Activated T-cell treated with anti-CD3 and anti-CD28 coated beads, Interleukin-2, amount 50 U/mL, for 48 hours (primary cell): ENCODE results near the gene S100A14.
"Not testable (repeated sequence)": the region's sequence is repeated elsewhere in the genome, so short reads cannot be mapped to it uniquely, and the experiment has no call there.

Source experiments
- DNase-seq, 2 experiments: peaks; one replicate each; pipeline ENCODE4 v3.0.0-alpha.2; 2020

S100A14 gene

DNA sequence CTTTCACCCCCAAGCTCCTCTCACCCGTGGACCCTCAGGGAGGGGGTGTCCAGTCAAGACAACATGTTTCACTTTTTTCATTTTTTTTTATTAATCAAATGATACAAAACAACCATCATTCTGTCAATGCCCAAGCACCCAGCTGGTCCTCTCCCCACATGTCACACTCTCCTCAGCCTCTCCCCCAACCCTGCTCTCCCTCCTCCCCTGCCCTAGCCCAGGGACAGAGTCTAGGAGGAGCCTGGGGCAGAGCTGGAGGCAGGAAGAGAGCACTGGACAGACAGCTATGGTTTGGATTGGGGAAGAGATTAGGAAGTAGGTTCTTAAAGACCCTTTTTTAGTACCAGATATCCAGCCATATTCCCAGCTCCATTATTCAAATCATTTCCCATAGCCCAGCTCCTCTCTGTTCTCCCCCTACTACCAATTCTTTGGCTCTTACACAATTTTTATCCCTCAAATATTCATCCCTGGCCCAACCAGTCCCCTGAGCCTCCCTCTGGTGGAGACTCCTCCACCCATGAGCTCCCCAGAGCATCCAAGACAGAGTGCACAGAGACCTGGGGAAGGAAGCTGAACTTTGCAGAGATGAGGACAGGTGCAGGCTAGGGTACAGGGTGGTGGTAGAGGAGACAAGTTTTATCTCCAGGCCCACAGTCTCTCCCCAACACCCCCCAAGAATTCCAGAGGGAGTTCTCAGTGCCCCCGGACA lies 1.8 kb downstream of the S100A14 start:
- no peak for DNase-seq

DNA sequence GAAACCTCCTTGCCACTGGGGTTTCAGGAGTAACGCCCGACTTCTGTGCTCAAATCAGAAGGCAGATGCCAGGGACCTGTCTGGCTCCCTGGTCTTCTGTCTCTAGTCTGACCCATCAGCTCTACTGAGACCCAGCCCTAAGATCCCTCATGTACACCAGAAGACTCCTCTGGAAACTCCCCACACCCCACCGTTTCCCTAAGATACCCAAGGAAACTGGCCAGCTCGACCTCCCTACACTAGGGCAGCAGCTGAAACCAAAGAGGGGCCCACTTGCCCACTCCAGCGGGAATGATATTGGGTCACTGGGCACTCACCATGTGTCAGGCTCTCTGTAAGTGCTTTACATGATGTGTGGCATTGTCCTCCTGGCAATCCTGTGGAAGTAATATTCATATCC lies 2.7 kb downstream of the S100A14 start:
- DNase-seq, result no peak

DNA sequence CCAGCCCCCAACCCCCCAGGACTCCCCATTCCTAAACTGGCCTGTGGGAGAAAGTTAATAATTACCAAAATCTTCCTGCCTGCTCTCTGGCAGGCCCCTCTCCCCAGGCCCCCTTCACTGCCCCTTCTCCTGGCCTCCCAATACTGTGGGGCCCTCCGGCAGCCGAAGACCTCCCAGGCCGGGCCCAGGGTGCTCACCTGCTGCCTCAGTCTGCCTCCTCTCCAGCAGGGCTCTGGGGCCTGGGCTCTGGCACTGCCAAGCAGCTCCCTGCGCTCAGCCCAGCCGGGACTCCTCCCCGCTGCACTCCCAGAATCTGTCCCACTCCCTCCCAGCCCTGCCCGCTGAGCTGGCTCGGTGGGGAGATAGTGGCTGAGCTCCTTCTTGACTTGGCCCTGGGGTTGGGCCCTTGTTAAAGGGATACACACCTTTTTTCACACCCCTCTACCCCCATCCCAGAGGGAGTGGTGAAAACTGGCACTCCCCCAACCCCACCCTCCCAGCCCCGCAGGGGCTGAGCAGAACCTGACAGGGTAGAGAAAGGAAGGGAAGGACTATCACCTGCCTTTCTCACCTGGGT lies 3.3 kb downstream of the S100A14 start, which contains the start of gene S100A16:
TSS of gene S100A16 (minus strand) at position 383 of the 577 bp plus-strand sequence. CDS start 4,986 bp downstream, outside the sequence.
- DNase-seq, result no peak

DNA sequence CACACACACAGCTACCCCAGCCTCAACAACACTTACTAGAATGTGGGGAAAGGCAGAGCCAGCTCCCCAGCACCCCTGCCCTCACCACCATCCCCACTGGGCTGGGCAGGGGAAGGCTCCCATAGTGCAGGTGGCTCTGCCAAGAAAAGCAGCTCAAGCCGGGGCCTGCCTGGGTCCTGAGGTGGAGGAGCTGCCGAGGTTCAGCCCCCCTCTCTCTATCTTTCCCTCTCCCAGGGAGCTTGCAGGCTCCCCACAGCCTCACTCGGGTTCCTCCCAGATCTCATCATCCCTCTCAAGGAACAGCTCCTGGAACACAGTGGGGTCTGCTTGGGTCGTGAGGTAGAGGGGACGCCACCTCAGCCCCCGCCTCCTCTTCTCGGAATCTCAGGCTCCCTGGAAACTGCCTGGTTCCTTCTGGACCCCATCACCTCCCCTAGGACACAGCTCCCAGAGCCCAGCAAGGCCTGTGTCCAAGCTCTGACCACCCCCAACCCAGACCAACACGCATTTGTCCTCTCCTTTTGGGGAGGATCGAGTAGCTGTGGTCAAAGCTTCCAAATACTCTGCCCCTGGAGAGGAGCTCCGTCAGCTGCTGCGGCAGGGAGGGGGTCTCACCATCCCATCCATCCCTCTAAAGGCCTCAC lies 3.9 kb downstream of the S100A14 start:
- DNase-seq, result no peak

DNA sequence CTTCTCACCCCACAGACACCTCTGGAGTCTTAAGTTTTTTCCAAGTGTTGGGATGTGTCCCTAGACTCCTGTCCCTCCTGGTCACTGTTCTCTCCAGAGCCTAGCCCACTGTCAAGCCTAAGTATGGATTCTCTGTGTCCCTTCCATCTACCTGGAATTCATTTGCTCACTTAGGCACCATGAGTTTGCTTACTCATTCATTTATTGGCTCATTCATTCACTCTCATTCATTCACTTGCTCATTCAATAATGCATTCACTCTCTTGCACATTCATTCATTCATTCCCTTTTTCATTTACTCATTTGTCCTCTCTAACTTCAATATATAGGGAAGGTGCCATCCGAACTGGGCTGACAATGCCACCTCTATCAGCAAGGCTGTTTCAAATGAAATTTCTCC lies 4.8 kb downstream of the S100A14 start:
- DNase-seq, result no peak

DNA sequence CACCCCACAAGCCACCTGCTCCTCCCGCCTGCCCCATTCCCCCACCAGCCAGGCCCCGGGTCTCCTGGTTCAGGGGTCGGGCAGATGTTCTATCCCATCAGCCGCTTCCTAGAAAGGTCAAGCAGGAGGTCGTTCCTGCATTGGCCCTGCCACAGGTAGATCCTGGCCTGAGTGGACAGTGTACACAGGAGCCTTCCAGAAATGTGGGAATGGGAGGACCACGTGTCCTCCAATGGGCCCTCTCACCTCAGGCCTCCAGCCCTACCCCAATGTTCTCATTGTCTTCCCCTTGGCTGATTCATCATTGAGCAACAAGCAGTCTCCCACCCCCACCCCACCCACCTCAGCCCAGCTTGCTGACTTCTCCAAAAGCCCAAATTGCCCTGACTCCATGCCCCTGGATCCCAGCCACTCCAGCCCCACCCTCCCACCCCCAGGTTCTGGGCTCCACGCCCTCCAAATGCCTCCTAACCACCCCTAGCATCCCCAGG lies 5.3 kb downstream of the S100A14 start:
- DNase-seq, result no peak

DNA sequence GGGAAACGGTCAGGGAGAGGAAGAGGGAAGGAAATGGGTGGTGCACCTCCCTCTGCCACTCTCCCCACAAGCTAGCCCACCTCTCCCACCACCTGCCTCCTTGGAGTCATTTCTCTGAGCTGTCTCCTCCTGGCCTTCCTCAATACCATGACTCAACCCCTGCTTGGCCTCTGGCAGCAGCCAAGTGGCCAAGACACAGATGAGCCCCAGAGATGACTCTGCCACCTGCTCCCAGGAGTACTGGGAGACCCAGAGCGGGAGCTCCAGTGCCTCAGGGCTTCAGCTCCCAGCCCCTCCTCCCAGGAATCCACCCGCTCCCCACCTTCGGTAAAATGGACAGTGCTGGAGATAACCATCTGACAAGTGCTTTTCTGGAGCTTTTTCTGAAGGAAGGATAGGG lies 5.8 kb downstream of the S100A14 start:
- DNase-seq, result no peak

DNA sequence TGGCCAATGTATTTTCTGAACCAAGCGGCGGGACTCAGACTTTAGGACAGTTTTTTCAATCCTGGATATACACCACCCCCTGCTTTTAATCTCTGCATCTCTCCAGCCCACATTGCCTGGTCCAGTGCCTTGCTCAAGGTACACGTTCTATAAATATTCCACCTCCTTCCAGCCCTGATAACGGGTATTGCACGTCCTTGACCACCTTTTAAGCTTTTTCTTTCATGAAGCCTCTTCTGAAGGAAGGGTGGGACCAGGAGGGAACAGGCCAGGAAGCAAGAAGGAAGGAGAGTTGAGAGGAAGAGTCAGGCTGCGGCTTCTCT lies 6.6 kb downstream of the S100A14 start:
- DNase-seq, result no peak

DNA sequence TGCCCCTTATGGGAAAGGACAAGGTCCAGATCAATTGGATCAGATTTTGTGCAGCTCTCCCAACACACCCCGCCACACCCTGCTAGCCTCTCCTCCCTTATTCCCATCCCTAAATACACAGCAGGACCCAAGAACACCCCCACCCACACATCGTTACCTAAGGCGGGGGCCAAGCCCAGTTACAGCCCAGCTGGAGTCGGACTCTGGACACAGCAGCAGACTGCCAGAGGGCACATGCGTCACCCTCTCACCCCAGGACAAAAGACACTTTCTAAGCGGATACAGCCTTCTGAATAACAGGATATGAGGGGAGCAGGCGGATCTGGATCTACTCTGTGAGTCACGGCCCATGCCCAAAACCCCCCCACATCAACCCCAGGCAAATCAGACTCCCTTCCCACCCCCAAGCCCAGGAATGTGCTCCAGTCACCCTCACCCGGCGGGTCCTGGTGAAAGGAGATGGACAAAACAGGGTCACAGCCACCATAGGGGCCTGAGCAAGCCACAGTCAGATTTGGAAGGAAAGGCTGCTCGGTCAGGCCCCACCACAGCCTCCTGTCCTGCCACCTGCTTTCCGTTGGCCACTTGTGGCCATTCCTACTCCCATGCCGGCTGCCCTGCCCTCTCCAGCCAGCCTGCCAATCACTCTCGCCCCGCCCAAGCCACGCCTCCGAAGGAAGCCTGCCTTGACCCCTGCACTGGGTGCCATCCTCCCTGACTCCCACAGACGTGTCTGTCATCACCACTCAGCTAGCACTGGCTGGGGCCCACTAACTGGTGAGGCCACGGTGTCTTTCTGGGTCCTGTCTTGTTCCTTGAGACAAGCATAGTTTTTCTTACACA lies 7.2 kb downstream of the S100A14 start:
- no peak for DNase-seq

DNA sequence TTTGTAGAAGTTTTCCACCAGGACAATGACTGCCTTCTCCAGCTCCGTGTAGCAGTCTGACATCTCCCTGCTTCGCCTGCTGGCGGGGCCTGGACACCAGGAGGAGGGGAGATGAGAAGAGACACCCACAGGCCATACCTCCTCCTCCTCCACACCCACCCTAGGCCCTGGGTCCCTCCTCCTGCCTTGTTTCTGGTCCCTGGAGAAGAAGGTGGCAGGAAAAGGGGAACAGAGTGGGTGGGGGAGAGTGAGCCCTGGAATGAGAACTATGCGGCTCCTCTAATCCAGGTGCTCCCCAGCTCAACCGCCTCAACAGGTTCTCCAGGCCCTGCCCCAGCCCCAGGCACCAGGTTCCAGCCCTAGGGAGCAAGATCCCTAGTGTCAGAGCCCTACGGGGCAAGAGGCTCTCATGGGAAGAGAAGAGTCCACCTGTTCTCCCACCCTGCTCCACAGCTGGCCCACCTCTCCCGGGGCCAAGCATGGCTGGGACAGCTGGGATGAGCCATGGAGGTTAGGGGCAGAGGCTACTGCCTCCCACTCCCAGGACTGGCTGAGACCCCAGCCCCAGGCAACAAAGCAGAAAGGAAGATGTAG lies 7.9 kb downstream of the S100A14 start:
- no peak for DNase-seq

DNA sequence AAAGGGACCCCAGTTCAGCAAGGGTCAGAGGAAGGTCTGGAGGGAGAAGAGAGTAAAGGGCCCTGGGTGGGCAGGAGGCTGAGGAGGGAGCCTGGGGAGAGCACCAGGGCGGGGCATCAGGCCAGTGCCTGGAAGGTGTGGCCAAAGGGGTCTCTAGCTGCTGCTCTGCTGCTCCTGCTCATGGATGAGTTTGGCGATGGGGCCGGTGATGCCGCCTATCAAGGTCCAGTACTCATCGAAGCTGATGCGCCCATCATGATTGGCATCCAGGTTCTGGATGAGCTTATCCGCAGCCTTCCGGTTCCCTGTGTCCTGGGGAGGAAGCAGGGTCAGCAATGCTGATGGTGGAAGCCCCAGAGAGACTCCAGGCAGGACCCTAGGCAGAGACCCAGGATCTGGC lies 8.7 kb downstream of the S100A14 start:
- DNase-seq, result no peak

DNA sequence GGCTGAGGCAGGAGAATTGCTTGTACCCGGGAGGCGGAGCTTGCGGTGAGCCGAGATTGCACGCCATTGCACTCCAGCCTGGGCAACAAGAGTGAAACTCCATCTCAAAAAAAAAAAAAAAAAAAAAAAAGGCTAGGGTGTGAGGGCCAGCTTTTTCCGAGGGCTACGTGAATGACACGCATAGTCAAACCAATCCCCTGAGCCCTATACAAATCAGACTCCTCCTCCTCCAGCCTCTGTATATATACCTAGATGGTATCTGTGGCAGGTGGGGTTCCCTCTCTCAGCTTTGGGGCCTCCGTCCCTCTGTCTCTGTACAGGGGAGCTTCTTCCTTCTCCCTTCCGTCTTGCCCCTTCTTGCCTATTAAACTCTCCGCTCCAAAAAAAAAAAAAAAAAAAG lies 9.9 kb downstream of the S100A14 start:
- DNase-seq, result no peak

DNA sequence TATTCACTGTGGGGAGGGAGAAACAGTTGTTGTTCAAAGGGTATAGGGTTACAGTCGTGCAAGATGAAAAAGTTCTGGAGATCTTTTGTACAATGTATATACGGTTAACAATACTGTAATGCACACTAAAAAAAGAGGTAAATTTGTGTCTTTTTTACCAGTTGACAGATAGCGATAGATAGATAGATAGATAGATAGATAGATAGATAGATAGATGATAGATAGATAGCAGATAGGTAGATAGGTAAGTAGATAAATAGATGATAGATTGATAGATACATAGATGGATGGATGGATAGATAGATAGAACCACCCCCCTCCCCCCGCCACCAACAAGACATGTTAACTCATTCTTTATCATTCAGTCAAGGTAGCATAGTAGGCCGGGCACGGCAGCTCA lies 13.4 kb downstream of the S100A14 start:
- no peak for DNase-seq

DNA sequence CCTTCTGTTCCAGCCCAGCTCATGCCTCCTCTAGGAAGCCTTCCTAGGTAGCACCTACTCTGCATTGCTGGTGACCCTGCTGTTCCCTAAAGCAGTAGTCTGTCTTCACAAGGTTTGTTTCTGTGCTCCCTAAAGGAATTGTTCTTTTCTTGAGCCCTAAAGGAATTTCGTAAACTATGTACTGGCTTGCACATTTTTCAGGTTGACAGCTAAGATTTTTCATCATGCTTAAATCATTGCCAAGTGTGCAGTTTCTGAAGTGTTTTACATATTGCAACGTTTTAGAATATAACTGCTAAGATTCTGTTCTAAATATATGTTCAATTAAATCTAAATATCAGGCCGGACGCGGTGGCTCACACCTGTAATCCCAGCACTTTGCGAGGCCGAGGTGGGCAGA lies 16.3 kb downstream of the S100A14 start:
- no peak for DNase-seq

DNA sequence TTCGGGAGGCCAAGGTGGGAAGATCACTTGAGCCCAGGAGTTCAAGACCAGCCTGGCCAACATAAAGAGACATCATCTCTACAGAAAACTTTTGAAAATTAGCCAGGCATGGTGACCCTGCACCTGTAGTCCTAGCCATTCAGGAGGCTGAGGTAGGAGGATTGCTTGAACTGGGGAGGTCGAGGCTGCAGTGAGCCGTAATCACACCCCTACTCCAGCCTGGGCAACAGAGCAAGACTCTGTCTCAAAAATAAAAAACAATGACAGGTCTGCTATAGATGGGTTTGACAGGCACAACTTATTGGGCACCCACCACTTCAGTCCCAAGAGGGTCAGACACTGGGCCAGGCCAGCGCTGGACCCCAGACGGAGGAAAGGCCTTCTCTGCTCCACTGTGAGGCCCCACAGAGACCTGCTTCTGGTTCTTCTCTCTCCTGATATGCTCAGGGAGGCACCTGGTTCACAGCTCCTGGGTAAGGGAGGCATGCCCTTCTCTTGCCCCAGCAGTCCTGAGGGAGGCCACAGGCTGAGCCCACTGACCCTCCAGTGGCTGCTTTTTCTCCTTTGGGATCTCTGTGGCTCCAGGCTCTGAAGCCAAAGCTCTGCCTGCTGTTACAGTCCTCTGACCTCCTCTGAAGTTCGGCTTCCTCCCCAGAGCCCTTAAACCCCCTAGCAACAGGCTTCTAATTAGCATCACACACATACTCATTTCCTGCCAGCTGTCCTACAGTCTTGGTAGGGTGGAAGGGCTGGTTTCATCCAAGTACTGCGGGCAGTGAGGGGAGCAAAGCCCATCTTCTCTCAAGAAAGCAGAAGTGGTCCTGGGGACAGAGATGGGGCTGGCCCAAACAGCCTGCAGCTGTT lies 17.6 kb downstream of the S100A14 start:
- DNase-seq, result peak in 1 of 2 experiments; percentile 37

DNA sequence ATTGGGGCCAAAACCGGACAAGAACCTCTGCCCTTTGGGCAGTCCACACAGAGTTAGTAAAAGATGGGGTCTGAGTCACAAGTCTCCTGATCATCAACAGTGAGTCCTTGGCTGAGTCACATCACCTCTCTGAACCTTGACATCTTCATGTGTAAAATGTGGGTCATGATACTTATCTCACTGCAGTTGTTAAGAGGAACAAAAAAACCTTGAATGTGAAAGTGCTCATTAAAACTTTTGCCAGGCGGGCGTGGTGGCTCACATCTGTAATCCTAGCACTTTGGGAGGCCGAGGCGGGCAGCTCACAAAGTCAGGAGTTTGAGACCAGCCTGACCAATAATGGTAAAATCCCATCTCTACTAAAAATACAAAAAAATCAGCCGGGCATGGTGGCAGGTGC lies 18.9 kb downstream of the S100A14 start:
- DNase-seq, result peak in 1 of 2 experiments; percentile 46

DNA sequence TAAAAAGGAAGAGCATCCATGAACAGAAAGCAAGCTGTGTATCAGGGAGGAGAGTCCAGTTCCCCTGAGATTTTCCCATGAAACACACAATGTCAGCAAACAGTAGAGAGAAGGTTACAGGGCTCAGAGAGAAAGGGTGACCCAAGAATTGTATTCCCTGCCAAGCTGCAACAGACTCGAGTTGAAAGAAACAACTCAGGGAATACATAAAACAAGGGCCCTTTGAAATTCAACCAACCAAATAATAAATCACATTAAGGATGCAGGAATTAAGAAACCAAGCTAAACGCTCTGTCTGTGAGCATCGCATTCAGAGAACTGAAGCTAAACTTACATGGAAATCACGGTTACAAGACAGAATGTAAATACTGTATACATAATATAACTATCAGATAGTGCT lies 23.4 kb downstream of the S100A14 start:
- DNase-seq, result no peak

DNA sequence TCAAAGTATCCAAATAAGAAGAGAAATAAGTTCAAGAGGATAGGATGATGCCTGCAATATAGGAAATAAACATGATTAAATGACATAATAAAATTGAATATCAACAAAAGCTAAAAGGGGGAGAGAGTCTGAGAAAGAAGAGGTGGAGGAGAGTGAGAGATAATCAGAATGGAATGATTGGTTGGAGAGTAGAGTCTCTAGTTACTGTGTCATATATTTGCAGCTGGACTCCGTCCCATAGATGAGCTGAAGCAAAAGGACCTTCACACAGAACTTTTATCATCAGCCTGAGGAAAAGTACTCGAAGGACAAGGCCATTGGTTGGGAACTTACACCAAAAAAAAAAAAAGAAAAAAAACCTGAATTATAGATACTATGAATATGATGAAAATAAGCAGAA lies 27.6 kb downstream of the S100A14 start:
- no peak for DNase-seq

DNA sequence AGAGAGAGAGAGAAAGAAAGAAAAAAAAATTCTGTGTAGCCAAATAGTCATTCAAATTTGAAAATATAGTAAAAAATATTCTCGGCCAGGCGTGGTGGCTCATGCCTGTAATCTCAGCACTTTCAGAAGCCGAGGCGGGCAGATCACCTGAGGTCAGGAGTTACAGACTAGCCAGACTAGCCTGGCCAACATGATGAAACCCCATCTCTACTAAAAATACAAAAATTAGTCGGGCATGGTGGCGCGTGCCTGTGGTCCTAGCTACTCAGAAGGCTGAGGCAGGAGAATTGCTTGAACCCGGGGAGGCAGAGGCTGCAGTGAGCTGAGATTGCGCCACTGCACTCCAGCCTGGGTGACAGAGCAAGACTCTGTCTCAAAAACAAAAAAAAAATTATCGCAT lies 28.1 kb downstream of the S100A14 start:
- DNase-seq, result not testable (repeated sequence)

DNA sequence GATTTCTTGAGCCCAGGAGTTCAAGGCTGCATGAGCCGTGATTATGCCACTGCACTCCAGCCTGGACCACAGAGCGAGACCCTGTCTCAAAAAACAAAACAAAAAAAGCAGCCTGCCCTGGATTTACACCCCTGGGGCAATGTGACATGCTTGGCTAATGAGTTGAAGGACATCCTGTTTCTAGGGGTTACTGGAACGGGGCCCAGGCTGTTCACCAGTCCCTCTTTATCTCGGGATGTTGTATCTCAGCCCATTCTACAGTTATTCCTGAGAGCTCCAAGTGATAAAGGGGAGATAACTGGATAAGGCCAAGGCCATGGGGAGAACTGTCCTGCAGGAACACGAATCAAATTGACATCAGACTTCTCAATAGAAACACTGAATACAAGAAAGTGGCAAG lies 28.8 kb downstream of the S100A14 start:
- no peak for DNase-seq

DNA sequence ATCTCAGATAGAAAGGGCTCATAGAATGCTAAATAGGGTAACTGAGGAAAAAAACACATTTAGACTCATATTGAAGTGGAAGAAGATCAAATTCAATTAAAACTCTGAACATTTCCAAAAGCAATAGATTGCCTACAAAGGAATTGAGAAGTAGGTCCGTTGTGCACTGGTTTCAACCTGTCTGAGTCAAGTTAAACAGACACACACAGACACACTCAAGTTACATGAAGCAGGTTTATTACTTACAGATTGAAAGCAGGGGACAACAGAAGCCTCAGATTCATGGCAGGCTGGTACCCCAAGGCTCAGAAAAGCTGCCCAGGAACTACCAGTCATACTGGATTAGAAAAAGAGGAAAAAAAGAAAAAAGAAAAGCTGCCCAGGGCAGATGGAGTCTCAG lies 29.8 kb downstream of the S100A14 start:
- no peak for DNase-seq

DNA sequence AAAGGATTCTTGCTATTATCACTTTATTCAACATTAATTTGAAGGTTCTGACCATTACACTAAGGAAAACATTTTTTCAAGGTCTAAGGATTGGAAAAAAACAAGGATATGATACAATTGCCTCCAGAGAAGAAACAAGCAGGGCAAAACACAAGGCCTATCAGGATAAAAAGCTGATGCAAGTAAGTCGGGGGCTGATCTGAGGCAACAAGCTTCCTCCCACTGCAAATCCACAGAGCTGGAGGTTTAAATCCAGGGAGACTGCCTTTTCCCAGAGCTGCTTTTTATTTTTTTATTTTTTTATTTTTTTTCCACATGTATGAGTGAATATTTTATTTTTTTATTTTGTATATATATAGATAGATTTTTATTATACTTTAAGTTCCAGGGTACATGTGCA lies 31.1 kb downstream of the S100A14 start:
- no peak for DNase-seq
